PC-3 (cell line): ENCODE measurements around the gene CDH13. TPM values are rescaled to one million over a fixed set of nuclear protein-coding genes. Genes with fewer than 3 reads are reported as not detected.

Source experiments
- ATAC-seq: fragments of 200-7000 bp; cut with Tn5 transposase; 2 replicates; pipeline ENCODE4 v1.9.1; 2020; ENCODE audit warnings: mild to moderate bottlenecking, moderate library complexity
- BruUV-seq: library from RNA; stranded (reverse); fragments of 400-500 nt; replicated peaks from 2 replicates; lab custom pipeline; 2021; lab: Mats Ljungman, UMichigan
- CTCF ChIA-PET: fragments of 300-600 bp; sonication (Branson Sonifier 250); formaldehyde crosslinking; loops from one replicate; lab custom pipeline; 2022; ENCODE audit warnings: antibody characterized with exemption; lab: Charles Lee
- POLR2A ChIA-PET: fragments of 300-600 bp; sonication (Branson Sonifier 250); formaldehyde crosslinking; loops from one replicate; lab custom pipeline; 2022; ENCODE audit warnings: antibody characterized with exemption; ENCODE audit not compliant: unreplicated experiment; lab: Charles Lee
- DNase-seq: peaks from one replicate; pipeline ENCODE4 v3.0.0-alpha.2; 2015
- H2AFZ ChIP-seq: fragments of 300-600 bp; sonication (generic); 2 replicates; pipeline ENCODE4 v1.6.0; 2016; ENCODE audit warnings: antibody characterized with exemption, low read length
- H3F3A ChIP-seq: fragments of 300-600 bp; sonication (generic); one replicate; pipeline ENCODE4 v1.6.0; 2017; ENCODE audit warnings: antibody characterized with exemption, low read length, control low read depth, mild to moderate bottlenecking; ENCODE audit not compliant: unreplicated experiment
- H3K27ac ChIP-seq: fragments of 300-600 bp; sonication (generic); 2 replicates; pipeline ENCODE4 v1.5.1; 2016; ENCODE audit warnings: mild to moderate bottlenecking, low read length
- H3K27me3 ChIP-seq: fragments of 300-600 bp; sonication (generic); 2 replicates; pipeline ENCODE4 v1.6.1; 2016; ENCODE audit warnings: low read length, mixed read lengths
- H3K36me3 ChIP-seq: fragments of 300-600 bp; sonication (generic); 2 replicates; pipeline ENCODE4 v1.6.1; 2016; ENCODE audit warnings: low read depth, mixed run types, low read length, mixed read lengths
- H3K4me1 ChIP-seq: fragments of 300-600 bp; sonication (generic); 2 replicates; pipeline ENCODE4 v1.5.1; 2016; ENCODE audit warnings: low read length; ENCODE audit not compliant: insufficient read depth
- H3K4me2 ChIP-seq: fragments of 300-600 bp; sonication (generic); 2 replicates; pipeline ENCODE4 v1.6.0; 2016; ENCODE audit warnings: low read length
- H3K4me3 ChIP-seq: fragments of 300-600 bp; sonication (generic); 2 replicates; pipeline ENCODE4 v1.5.1; 2016; ENCODE audit warnings: mild to moderate bottlenecking, low read length, mixed read lengths
- H3K79me2 ChIP-seq: fragments of 300-600 bp; sonication (generic); 2 replicates; pipeline ENCODE4 v1.6.1; 2017; ENCODE audit warnings: low read length, mixed read lengths
- H3K9ac ChIP-seq: fragments of 300-600 bp; sonication (generic); 2 replicates; pipeline ENCODE4 v1.6.0; 2016; ENCODE audit warnings: mild to moderate bottlenecking, low read length
- H3K9me2 ChIP-seq: fragments of 300-600 bp; sonication (generic); replicated peaks from 2 replicates; pipeline ENCODE4 v1.6.1; 2016; ENCODE audit warnings: mixed run types, low read length, mixed read lengths
- H3K9me3 ChIP-seq: fragments of 300-600 bp; sonication (generic); 2 replicates; pipeline ENCODE4 v1.6.1; 2016; ENCODE audit warnings: low read length, mixed read lengths
- H4K20me1 ChIP-seq: fragments of 300-600 bp; sonication (generic); 2 replicates; pipeline ENCODE4 v1.6.1; 2016; ENCODE audit warnings: low read length, mixed read lengths
- EZH2 ChIP-seq: fragments of 300-600 bp; sonication (generic); IDR thresholded peaks from one replicate; pipeline ENCODE4 v1.6.1; 2017; ENCODE audit warnings: antibody characterized with exemption, mild to moderate bottlenecking, low read length; ENCODE audit not compliant: unreplicated experiment
- EZH2phosphoT487 ChIP-seq: fragments of 300-600 bp; sonication (generic); IDR thresholded peaks from 2 replicates; pipeline ENCODE4 v1.6.1; 2018; ENCODE audit warnings: mild to moderate bottlenecking, antibody characterized with exemption, low read length, borderline replicate concordance
- intact Hi-C: fragments of 100-400 bp; cut with micrococcal nuclease; formaldehyde crosslinking; loops from 2 replicates; pipeline ENCODE4 v1.9.0; 2023
- total RNA-seq: library from RNA; depleted of rRNA; stranded (reverse); fragments of >200 nt; gene quantifications from 2 replicates; pipeline ENCODE4 v1.2.3, GENCODE V29; 2014
- TF ChIP-seq, protein P1 (sequence below): fragments of 300-600 bp; sonication (generic); conservative IDR thresholded peaks from 2 replicates; pipeline ENCODE4 v1.5.1; 2017; ENCODE audit warnings: antibody characterized with exemption, low read depth, mild to moderate bottlenecking, low read length

Gene CDH13
- total RNA-seq, 1 experiment from 2014 or later, result 0.36 TPM

DNA sequence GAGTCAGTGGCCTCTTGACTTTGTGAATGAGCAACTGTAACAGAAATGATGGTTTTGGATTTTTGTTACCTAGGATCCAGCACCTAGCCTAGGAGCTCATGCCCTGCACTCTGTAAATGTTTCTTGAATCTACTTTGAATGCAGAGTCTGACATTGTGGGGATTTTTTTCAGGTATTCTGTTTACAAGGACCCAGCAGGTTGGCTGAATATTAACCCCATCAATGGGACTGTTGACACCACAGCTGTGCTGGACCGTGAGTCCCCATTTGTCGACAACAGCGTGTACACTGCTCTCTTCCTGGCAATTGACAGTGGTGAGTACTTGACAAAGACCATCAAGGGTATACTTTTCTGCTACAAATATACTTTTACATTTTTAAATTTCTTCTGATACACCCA is 1121.2 kb downstream of the CDH13 start:
- Histone ChIP-seq H4K20me1 (no peaks in the 10 kb centered on the region), H3K36me3 (no peaks in the 10 kb centered on the region), H3K4me3 (no peak overlapping the region), H3K4me1 (no peaks in the 10 kb centered on the region), H3K9me3 (no peaks in the 10 kb centered on the region), H3K79me2 (no peaks in the 10 kb centered on the region), H3K4me2 (no peak overlapping the region), H3K27ac (no peak overlapping the region), H3K9me2 (no peaks in the 10 kb centered on the region), H2AFZ (no peak overlapping the region), H3K9ac (no peak overlapping the region), H3F3A (no peaks in the 10 kb centered on the region), H3K27me3 (peaks cover 17% of the 10 kb centered on the region; the same call in 1 of the 2 replicates)
- ATAC-seq (no peak), DNase-seq (no peak)
- intact Hi-C loops, result no loop called here
- BruUV-seq, result no TSS peak
- TF ChIP-seq, protein P1, sequence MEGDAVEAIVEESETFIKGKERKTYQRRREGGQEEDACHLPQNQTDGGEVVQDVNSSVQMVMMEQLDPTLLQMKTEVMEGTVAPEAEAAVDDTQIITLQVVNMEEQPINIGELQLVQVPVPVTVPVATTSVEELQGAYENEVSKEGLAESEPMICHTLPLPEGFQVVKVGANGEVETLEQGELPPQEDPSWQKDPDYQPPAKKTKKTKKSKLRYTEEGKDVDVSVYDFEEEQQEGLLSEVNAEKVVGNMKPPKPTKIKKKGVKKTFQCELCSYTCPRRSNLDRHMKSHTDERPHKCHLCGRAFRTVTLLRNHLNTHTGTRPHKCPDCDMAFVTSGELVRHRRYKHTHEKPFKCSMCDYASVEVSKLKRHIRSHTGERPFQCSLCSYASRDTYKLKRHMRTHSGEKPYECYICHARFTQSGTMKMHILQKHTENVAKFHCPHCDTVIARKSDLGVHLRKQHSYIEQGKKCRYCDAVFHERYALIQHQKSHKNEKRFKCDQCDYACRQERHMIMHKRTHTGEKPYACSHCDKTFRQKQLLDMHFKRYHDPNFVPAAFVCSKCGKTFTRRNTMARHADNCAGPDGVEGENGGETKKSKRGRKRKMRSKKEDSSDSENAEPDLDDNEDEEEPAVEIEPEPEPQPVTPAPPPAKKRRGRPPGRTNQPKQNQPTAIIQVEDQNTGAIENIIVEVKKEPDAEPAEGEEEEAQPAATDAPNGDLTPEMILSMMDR, result no peak
- TF ChIP-seq EZH2 (no peak), EZH2phosphoT487 (no peak)
- POLR2A ChIA-PET, result no interaction called here
- CTCF ChIA-PET, result no interaction called here

DNA sequence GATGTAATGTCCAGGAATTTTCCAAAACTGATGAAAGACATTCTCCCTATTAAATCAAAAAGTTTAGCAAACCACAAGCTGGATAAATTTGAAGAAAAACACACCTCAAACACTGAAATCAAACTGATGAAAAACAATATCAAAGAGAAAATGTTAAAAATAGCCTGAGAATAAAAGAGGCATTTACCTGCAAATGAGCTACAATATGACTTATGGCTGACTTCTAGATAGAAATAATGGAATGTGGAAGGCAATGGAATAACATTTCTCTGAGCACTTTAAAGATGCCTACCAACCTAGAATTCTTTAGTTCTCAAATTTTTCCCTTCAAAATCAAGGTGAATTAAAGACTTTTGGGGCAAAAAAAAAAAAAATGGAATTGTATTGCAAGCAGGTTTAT is 1128.6 kb downstream of the CDH13 start:
- Histone ChIP-seq H3K4me2 (no peak overlapping the region), H3K36me3 (no peaks in the 10 kb centered on the region), H3K9me2 (no peaks in the 10 kb centered on the region), H3K4me3 (no peak overlapping the region), H3F3A (no peaks in the 10 kb centered on the region), H3K9me3 (peaks cover 6% of the 10 kb centered on the region; the same call in 1 of the 2 replicates), H3K27me3 (peaks cover 18% of the 10 kb centered on the region; the same call in 1 of the 2 replicates), H2AFZ (no peak overlapping the region), H3K4me1 (no peaks in the 10 kb centered on the region), H3K79me2 (no peaks in the 10 kb centered on the region), H4K20me1 (no peaks in the 10 kb centered on the region), H3K9ac (no peak overlapping the region), H3K27ac (no peak overlapping the region)
- no TSS peak for BruUV-seq
- ChIA-PET CTCF (no interaction called here), POLR2A (no interaction called here)
- intact Hi-C loops, result no loop called here
- DNase-seq (no peak), ATAC-seq (no peak)
- TF ChIP-seq EZH2phosphoT487 (no peak), EZH2 (no peak)
- TF ChIP-seq, protein P1, result no peak

DNA sequence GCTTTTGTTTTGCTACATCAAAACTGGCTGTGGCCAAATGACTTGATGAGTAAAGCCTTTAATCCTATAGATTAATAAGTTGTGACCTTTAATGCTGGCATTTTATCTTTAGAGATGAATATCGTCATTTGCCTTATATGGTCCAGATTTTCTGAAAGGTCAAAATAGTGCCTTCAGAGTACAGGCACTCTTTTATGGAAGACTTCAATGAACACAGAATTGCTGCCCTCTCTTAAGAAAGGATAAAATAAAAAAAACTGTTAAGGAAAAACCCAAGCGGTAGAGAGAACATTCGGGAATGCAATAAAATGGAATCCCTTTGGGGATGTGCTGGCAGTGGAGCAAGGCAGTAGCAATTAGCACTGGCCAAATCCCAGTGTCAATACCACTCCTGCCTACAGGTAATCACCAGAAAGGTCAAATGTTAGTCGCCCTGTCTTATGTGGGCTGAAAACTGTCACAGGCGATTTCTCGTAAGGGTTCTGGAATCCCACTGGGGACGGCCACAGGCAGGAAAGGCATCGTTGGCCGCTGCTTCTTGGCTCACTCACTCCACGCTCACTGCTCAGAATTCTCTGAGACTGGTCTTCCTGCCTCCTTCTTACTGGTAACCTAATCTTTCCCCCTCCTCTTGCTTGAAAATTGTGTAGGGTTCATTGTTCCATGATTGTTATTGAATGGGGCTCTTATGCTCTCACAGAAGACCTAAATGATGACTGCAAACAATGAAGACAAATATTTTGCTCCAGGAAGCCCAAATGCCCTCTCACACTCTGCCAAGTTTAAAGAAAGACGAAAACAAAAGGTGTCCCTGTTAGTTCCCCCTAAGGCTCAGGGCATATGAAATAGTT is 1135.6 kb downstream of the CDH13 start:
- ChIA-PET CTCF (no interaction called here), POLR2A (no interaction called here)
- BruUV-seq, result no TSS peak
- Histone ChIP-seq H4K20me1 (no peaks in the 10 kb centered on the region), H3K79me2 (no peaks in the 10 kb centered on the region), H3K9me3 (no peaks in the 10 kb centered on the region), H2AFZ (no peak overlapping the region), H3K4me2 (no peak overlapping the region), H3F3A (no peaks in the 10 kb centered on the region), H3K4me3 (no peak overlapping the region), H3K4me1 (no peaks in the 10 kb centered on the region), H3K27me3 (peaks cover 11% of the 10 kb centered on the region; the same call in 1 of the 2 replicates), H3K9me2 (no peaks in the 10 kb centered on the region), H3K9ac (no peak overlapping the region), H3K27ac (no peak overlapping the region), H3K36me3 (no peaks in the 10 kb centered on the region)
- no peak for TF ChIP-seq EZH2
- TF ChIP-seq, protein P1, result no peak
- no peak for TF ChIP-seq EZH2phosphoT487
- intact Hi-C loops, result no loop called here
- DNase-seq (no peak), ATAC-seq (no peak)
